DND-41 (cell line): ENCODE data around the gene TPCN1.

ENCODE experiments used
- ATAC-seq: fragments of 200-7000 bp; cut with Tn5 transposase; 3 replicates; pipeline ENCODE4 v1.9.1; 2021; ENCODE audit warnings: low read depth; ENCODE audit not compliant: insufficient read depth
- DNase-seq: peaks from one replicate; pipeline ENCODE4 v3.0.0-alpha.2; 2020
- H2AFZ ChIP-seq: 2 replicates; pipeline ENCODE4 v1.6.0; 2012; ENCODE audit warnings: low read depth, low read length
- H3K27ac ChIP-seq: 2 replicates; pipeline ENCODE4 v1.5.1; 2012; ENCODE audit warnings: low read length, inconsistent platforms
- H3K27me3 ChIP-seq: fragments of 200-600 bp; sonication (generic); 2 replicates; pipeline ENCODE4 v1.6.0; 2012; ENCODE audit warnings: low read length, mild to moderate bottlenecking, inconsistent platforms; ENCODE audit not compliant: insufficient read depth, poor library complexity
- H3K36me3 ChIP-seq: 2 replicates; pipeline ENCODE4 v1.5.1; 2012; ENCODE audit warnings: low read length, inconsistent platforms; ENCODE audit not compliant: insufficient read depth
- H3K4me1 ChIP-seq: 2 replicates; pipeline ENCODE4 v1.5.1; 2012; ENCODE audit warnings: mild to moderate bottlenecking, low read length; ENCODE audit not compliant: insufficient read depth
- H3K4me2 ChIP-seq: 2 replicates; pipeline ENCODE4 v1.6.0; 2012; ENCODE audit warnings: mild to moderate bottlenecking, moderate library complexity, low read length, inconsistent platforms; ENCODE audit not compliant: insufficient read depth
- H3K4me3 ChIP-seq, 2 experiments: fragments of 200-600 bp in 1 of 2; shearing (Covaris generic) in 1 of 2; 2 replicates each; pipeline ENCODE4 v1.5.1; 2012 to 2016; ENCODE audit warnings: inconsistent platforms in 2 of 2, low read length in 2 of 2, mild to moderate bottlenecking in 2 of 2, low read depth in 1 of 2, moderate library complexity in 1 of 2
- H3K79me2 ChIP-seq: 2 replicates; pipeline ENCODE4 v1.6.0; 2012; ENCODE audit warnings: low read length, inconsistent platforms; ENCODE audit not compliant: insufficient read depth
- H3K9ac ChIP-seq: 2 replicates; pipeline ENCODE4 v1.6.0; 2012; ENCODE audit warnings: low read depth, mild to moderate bottlenecking, inconsistent platforms, low read length, moderate library complexity
- H3K9me3 ChIP-seq: 2 replicates; pipeline ENCODE4 v1.5.1; 2012; ENCODE audit warnings: low read length, moderate library complexity, mild to moderate bottlenecking, inconsistent platforms; ENCODE audit not compliant: insufficient read depth, severe bottlenecking
- H4K20me1 ChIP-seq: 2 replicates; pipeline ENCODE4 v1.6.0; 2012; ENCODE audit warnings: low read length; ENCODE audit not compliant: insufficient read depth
- EZH2 ChIP-seq: IDR thresholded peaks from 3 replicates; pipeline ENCODE4 v1.6.1; 2012; ENCODE audit warnings: borderline replicate concordance, low read depth, mild to moderate bottlenecking, moderate library complexity, low read length, inconsistent platforms; ENCODE audit not compliant: severe bottlenecking
- TF ChIP-seq, protein P1 (sequence below): IDR thresholded peaks from 2 replicates; pipeline ENCODE4 v1.5.1; 2012; ENCODE audit warnings: borderline replicate concordance, low read length, moderate library complexity, mild to moderate bottlenecking; ENCODE audit not compliant: poor library complexity, severe bottlenecking; ENCODE audit errors: extremely low read depth

Gene TPCN1

GRCh38 chr12:113316155-113316554 lies 94.9 kb downstream of the TPCN1 start:
- TF ChIP-seq, protein P1, sequence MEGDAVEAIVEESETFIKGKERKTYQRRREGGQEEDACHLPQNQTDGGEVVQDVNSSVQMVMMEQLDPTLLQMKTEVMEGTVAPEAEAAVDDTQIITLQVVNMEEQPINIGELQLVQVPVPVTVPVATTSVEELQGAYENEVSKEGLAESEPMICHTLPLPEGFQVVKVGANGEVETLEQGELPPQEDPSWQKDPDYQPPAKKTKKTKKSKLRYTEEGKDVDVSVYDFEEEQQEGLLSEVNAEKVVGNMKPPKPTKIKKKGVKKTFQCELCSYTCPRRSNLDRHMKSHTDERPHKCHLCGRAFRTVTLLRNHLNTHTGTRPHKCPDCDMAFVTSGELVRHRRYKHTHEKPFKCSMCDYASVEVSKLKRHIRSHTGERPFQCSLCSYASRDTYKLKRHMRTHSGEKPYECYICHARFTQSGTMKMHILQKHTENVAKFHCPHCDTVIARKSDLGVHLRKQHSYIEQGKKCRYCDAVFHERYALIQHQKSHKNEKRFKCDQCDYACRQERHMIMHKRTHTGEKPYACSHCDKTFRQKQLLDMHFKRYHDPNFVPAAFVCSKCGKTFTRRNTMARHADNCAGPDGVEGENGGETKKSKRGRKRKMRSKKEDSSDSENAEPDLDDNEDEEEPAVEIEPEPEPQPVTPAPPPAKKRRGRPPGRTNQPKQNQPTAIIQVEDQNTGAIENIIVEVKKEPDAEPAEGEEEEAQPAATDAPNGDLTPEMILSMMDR, result peak; percentile 33
- TF ChIP-seq EZH2, result no peak
- Histone ChIP-seq H3K4me1 (no peaks in the 10 kb centered on the region), H2AFZ (no peak overlapping the region), H3K9me3 (no peaks in the 10 kb centered on the region), H4K20me1 (no peaks in the 10 kb centered on the region), H3K4me3 (no peak overlapping the region), H3K79me2 (no peaks in the 10 kb centered on the region), H3K36me3 (peaks cover 88% of the 10 kb centered on the region), H3K9ac (no peak overlapping the region), H3K27me3 (no peaks in the 10 kb centered on the region), H3K4me2 (no peak overlapping the region), H3K27ac (no peak overlapping the region)
- no peak for ATAC-seq
- DNase-seq, result no peak

GRCh38 chr12:113317122-113317521 lies 95.9 kb downstream of the TPCN1 start:
- Histone ChIP-seq H3K9ac (no peak overlapping the region), H3K27me3 (no peaks in the 10 kb centered on the region), H3K4me2 (no peak overlapping the region), H3K9me3 (peaks cover 2% of the 10 kb centered on the region), H3K4me3 (no peak overlapping the region), H3K36me3 (peaks cover 91% of the 10 kb centered on the region), H4K20me1 (no peaks in the 10 kb centered on the region; the same call in 1 of the 2 replicates), H3K4me1 (no peaks in the 10 kb centered on the region), H3K27ac (no peak overlapping the region), H3K79me2 (no peaks in the 10 kb centered on the region), H2AFZ (no peak overlapping the region)
- DNase-seq (no peak), ATAC-seq (no peak)
- TF ChIP-seq, protein P1, result no peak
- TF ChIP-seq EZH2, result no peak

DNA sequence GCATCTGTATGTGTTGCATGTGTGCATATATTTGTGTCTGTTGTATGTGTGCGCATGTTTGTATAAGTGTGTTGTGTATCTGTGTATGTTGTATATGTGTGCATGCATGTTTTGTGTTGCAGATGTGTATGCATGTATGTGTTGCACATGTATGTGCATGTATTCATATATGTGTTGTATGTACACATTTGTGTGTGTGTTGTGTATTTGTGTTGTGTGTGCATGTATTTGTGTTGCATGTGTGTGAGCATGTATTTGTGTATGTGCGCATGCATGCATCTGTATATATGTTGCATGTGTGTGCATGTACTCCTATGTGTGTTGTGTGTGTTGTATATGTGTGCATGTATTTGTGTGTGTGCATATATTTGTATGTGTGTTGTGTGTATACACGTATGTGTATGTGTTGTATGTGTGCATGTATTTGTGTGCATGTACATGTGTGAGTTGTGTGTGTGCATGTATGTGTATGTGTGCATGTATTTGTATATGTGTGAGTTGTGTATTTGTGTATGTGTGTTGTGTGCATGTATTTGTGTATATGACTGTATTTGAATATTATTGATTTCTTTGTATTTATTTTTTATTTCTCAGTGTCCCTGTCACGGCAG lies 96.9 kb downstream of the TPCN1 start:
- Histone ChIP-seq H3K9me3 (peaks cover 3% of the 10 kb centered on the region), H3K4me1 (no peaks in the 10 kb centered on the region), H3K36me3 (peaks cover 91% of the 10 kb centered on the region), H3K4me2 (no peak overlapping the region), H3K79me2 (no peaks in the 10 kb centered on the region), H3K9ac (no peak overlapping the region), H3K4me3 (no peak overlapping the region), H3K27me3 (no peaks in the 10 kb centered on the region), H3K27ac (no peak overlapping the region), H2AFZ (no peak overlapping the region), H4K20me1 (no peaks in the 10 kb centered on the region; the same call in 1 of the 2 replicates)
- ATAC-seq, result no peak
- DNase-seq, result no peak
- TF ChIP-seq EZH2, result no peak
- TF ChIP-seq, protein P1, result no peak

DNA sequence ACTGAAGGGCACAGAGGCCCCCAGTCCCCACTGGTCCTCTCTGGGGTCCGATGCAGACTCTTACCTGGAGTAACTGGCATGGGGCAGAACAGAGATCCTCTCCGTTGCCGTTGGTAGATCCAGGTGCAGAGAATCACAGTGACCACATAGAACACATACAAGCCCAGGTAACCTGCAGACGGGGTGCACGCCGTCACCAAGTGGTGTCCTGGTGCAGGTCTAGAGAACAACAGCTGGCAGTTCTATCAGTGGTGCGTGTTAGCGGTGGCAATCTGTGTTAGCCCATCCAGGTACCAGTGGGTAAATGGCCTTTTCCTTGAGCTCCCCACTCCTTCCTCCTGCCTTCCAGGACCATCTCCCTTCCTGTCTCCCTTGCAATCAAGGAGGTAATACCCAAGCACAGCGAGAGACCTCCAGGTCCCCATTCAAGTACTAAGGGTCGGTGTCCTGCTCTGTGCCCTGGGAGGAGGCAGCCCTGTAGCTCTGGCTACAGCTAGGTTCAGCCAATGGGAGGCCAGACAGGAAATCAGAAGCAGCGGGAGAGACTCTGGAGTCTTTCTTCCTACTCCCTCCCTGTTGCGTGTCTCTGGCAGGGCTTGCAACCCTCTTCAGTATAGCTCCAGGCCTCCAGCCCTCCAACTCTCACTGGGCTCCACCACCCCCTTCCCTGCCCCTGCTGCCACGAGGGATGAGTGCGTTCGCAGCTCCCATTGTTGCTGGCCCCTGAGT lies 97.8 kb downstream of the TPCN1 start:
- TF ChIP-seq, protein P1, result no peak
- no peak for TF ChIP-seq EZH2
- H3K4me2 ChIP-seq, result no peak overlapping the region
- no peak overlapping the region for H3K27ac ChIP-seq
- no peak overlapping the region for H2AFZ ChIP-seq
- peaks cover 87% of the 10 kb centered on the region for H3K36me3 ChIP-seq
- H3K79me2 ChIP-seq, result no peaks in the 10 kb centered on the region
- H3K4me1 ChIP-seq, result no peaks in the 10 kb centered on the region
- H4K20me1 ChIP-seq, result no peaks in the 10 kb centered on the region; the same call in 1 of the 2 replicates
- no peak overlapping the region for H3K4me3 ChIP-seq
- H3K9ac ChIP-seq, result no peak overlapping the region
- DNase-seq, result no peak
- ATAC-seq, result no peak
- peaks cover 3% of the 10 kb centered on the region for H3K9me3 ChIP-seq
- H3K27me3 ChIP-seq, result no peaks in the 10 kb centered on the region
